HepG2 (cell line): Measurements from ENCODE around the gene PPP2R5E. TPM values are rescaled to one million over a fixed set of nuclear protein-coding genes. Genes with fewer than 3 reads are reported as not detected.
A peak's percentile ranks its signal among the peaks of the same experiment; 100 is the strongest.

Experiments
- ATAC-seq: fragments of 200-7000 bp; cut with Tn5 transposase; 3 replicates; pipeline ENCODE4 v1.9.1; 2020; ENCODE audit warnings: mild to moderate bottlenecking, moderate library complexity
- BruUV-seq: library from RNA; stranded (reverse); fragments of 400-500 nt; replicated peaks from 2 replicates; lab custom pipeline; 2021; lab: Mats Ljungman, UMichigan
- CTCF ChIA-PET: fragments of 300-600 bp; formaldehyde crosslinking; extraction: SDS; loops from one replicate; lab custom pipeline; 2021; ENCODE audit warnings: low total read pairs, inconsistent platforms, low intra/inter-chr PET ratio; lab: Yijun Ruan, JAX
- POLR2A ChIA-PET: fragments of 350-600 bp; sonication (Branson Sonifier 250); formaldehyde crosslinking; loops from one replicate; lab custom pipeline; 2020; ENCODE audit warnings: antibody characterized with exemption, inconsistent platforms; lab: Yijun Ruan, JAX
- DNase-seq: peaks from one replicate; pipeline ENCODE4 v3.0.0-alpha.2; 2015; ENCODE audit warnings: low spot score
- FAIRE-seq: peaks from 3 replicates; lab custom pipeline; 2011; peaks lifted over from hg19 to GRCh38; lab: Jason Lieb, UNC
- H2AFZ ChIP-seq: one replicate; pipeline ENCODE4 v1.6.1; 2011; ENCODE audit warnings: low read length, inconsistent platforms
- H3K27ac ChIP-seq: fragments of 300-600 bp; 3 replicates; pipeline ENCODE4 v1.8.0; 2011; ENCODE audit warnings: mixed run types, mild to moderate bottlenecking, mixed read lengths, low read length, inconsistent platforms; ENCODE audit not compliant: insufficient read depth; ENCODE audit errors: extremely low read length
- H3K27me3 ChIP-seq, 2 experiments: fragments of 200-600 bp in 1 of 2; 2 replicates in 1 of 2; 3 replicates in 1 of 2; pipeline versions ENCODE4 v1.6.0 to v1.8.0; 2011; ENCODE audit warnings: low read length in 2 of 2, mild to moderate bottlenecking in 2 of 2, moderate library complexity in 2 of 2, inconsistent platforms in 1 of 2; ENCODE audit not compliant: insufficient read depth in 2 of 2, control insufficient read depth in 1 of 2
- H3K36me3 ChIP-seq, 2 experiments: fragments of 200-600 bp in 1 of 2; replicated peaks in 1 of 2; 2 replicates in 1 of 2; 3 replicates in 1 of 2; pipeline versions ENCODE4 v1.5.1 to v1.8.0; 2011; ENCODE audit warnings: low read length in 2 of 2, inconsistent platforms in 1 of 2; ENCODE audit not compliant: insufficient read depth in 2 of 2, control insufficient read depth in 1 of 2
- H3K4me1 ChIP-seq: 2 replicates; pipeline ENCODE4 v1.5.1; 2012; ENCODE audit warnings: low read length, inconsistent platforms; ENCODE audit not compliant: insufficient read depth
- H3K4me2 ChIP-seq: 2 replicates; pipeline ENCODE4 v1.6.0; 2011; ENCODE audit warnings: low read depth, low read length, inconsistent platforms
- H3K4me3 ChIP-seq, 3 experiments: fragments of 200-600 bp in 1 of 3; sonication (generic), shearing (Covaris generic) in 1 of 3; replicated peaks in 1 of 3; 2 replicates each; pipeline ENCODE4 v1.5.1; 2011 to 2016; ENCODE audit warnings: low read length in 3 of 3, inconsistent platforms in 2 of 3, low read depth in 2 of 3, mild to moderate bottlenecking in 2 of 3, control low read depth in 1 of 3, mixed read lengths in 1 of 3; ENCODE audit not compliant: insufficient read depth in 1 of 3
- H3K79me2 ChIP-seq: one replicate; pipeline ENCODE4 v1.6.1; 2011; ENCODE audit warnings: low read length, inconsistent platforms; ENCODE audit not compliant: insufficient read depth
- H3K9ac ChIP-seq: 2 replicates; pipeline ENCODE4 v1.6.0; 2011; ENCODE audit warnings: mild to moderate bottlenecking, low read depth, low read length, inconsistent platforms; ENCODE audit not compliant: insufficient read depth
- H3K9me3 ChIP-seq: 2 replicates; pipeline ENCODE4 v1.5.1; 2012; ENCODE audit warnings: mild to moderate bottlenecking, low read length
- H4K20me1 ChIP-seq: 2 replicates; pipeline ENCODE4 v1.6.0; 2011; ENCODE audit warnings: inconsistent platforms, mild to moderate bottlenecking, low read length, moderate library complexity; ENCODE audit not compliant: insufficient read depth
- HMGA1 ChIP-seq: sonication (generic); formaldehyde crosslinking; conservative IDR thresholded peaks from 2 replicates; pipeline ENCODE4 v1.4.0; 2020; ENCODE audit warnings: missing genetic modification reagents
- NFE2 ChIP-seq: sonication (generic); formaldehyde crosslinking; IDR thresholded peaks from 2 replicates; pipeline ENCODE4 v1.4.0; 2020; ENCODE audit warnings: missing genetic modification reagents
- NR1H2 ChIP-seq: sonication (generic); formaldehyde crosslinking; IDR thresholded peaks from 2 replicates; pipeline ENCODE4 v1.8.1; 2022; ENCODE audit warnings: low read depth, missing genetic modification reagents, borderline replicate concordance
- PHF5A ChIP-seq: IDR thresholded peaks from one replicate; pipeline ENCODE4 v1.6.1; 2018; ENCODE audit warnings: low read depth, missing genetic modification reagents; ENCODE audit not compliant: unreplicated experiment
- SPEN ChIP-seq: sonication (generic); formaldehyde crosslinking; IDR thresholded peaks from 2 replicates; pipeline ENCODE4 v1.5.1; 2020; ENCODE audit warnings: low read depth, mild to moderate bottlenecking, missing genetic modification reagents
- TEAD3 ChIP-seq: optimal IDR thresholded peaks from 2 replicates; pipeline ENCODE3; 2016; ENCODE audit warnings: borderline replicate concordance
- in situ Hi-C: cut with HindIII; loops from 2 replicates; pipeline ENCODE4 v1.10.0; 2017; ENCODE audit warnings: low pct_unique_long_range_greater_than_20kb; ENCODE audit not compliant: extremely low pct_ligation_motif_present
- intact Hi-C: fragments of 100-400 bp; cut with micrococcal nuclease; formaldehyde crosslinking; loops from one replicate; pipeline ENCODE4 v1.10.0; 2022; ENCODE audit not compliant: unreplicated experiment
- polyA plus RNA-seq, 8 experiments: library from polyadenylated mRNA; depleted of rRNA in 3 of 8; stranded (reverse) in 7 of 8; unstranded in 1 of 8; fragments of >200 nt; fragmentation: Illumina TruSeq in 4 of 8; extraction: Trizol in 4 of 8; gene quantifications; 2 replicates each; pipeline versions ENCODE4 v1.2.1 to v1.2.3, GENCODE V29; 2011 to 2016; ENCODE audit warnings: low read depth in 4 of 8, missing spikeins in 1 of 8, mixed read lengths in 1 of 8; ENCODE audit not compliant: insufficient read depth in 1 of 8
- total RNA-seq, 5 experiments: library from RNA; depleted of rRNA; stranded (reverse); fragments of >200 nt; fragmentation: Illumina TruSeq; extraction: Trizol; gene quantifications; 2 replicates each; pipeline ENCODE4 v1.2.3, GENCODE V29; 2016; ENCODE audit warnings: low read depth in 1 of 5
- TF ChIP-seq, protein P1 (sequence below): sonication (generic); formaldehyde crosslinking; IDR thresholded peaks from 2 replicates; pipeline ENCODE4 v1.4.0; 2020; ENCODE audit warnings: missing genetic modification reagents

Gene PPP2R5E
- total and polyA plus RNA-seq, 2 of the 13 experiments (the other 11 are each of a cell fraction or from before 2014, with no cell fraction given) = 8.9 to 11.0 TPM

GRCh38 chr14:63371033-63371432 is 172.1 kb downstream of the PPP2R5E start (continued):
- TF ChIP-seq, protein P1, sequence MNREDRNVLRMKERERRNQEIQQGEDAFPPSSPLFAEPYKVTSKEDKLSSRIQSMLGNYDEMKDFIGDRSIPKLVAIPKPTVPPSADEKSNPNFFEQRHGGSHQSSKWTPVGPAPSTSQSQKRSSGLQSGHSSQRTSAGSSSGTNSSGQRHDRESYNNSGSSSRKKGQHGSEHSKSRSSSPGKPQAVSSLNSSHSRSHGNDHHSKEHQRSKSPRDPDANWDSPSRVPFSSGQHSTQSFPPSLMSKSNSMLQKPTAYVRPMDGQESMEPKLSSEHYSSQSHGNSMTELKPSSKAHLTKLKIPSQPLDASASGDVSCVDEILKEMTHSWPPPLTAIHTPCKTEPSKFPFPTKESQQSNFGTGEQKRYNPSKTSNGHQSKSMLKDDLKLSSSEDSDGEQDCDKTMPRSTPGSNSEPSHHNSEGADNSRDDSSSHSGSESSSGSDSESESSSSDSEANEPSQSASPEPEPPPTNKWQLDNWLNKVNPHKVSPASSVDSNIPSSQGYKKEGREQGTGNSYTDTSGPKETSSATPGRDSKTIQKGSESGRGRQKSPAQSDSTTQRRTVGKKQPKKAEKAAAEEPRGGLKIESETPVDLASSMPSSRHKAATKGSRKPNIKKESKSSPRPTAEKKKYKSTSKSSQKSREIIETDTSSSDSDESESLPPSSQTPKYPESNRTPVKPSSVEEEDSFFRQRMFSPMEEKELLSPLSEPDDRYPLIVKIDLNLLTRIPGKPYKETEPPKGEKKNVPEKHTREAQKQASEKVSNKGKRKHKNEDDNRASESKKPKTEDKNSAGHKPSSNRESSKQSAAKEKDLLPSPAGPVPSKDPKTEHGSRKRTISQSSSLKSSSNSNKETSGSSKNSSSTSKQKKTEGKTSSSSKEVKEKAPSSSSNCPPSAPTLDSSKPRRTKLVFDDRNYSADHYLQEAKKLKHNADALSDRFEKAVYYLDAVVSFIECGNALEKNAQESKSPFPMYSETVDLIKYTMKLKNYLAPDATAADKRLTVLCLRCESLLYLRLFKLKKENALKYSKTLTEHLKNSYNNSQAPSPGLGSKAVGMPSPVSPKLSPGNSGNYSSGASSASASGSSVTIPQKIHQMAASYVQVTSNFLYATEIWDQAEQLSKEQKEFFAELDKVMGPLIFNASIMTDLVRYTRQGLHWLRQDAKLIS (CRISPR knock-in tag) = no peak
- TF ChIP-seq HMGA1 (CRISPR knock-in tag) = no peak
- TF ChIP-seq SPEN (CRISPR knock-in tag) = no peak

DNA sequence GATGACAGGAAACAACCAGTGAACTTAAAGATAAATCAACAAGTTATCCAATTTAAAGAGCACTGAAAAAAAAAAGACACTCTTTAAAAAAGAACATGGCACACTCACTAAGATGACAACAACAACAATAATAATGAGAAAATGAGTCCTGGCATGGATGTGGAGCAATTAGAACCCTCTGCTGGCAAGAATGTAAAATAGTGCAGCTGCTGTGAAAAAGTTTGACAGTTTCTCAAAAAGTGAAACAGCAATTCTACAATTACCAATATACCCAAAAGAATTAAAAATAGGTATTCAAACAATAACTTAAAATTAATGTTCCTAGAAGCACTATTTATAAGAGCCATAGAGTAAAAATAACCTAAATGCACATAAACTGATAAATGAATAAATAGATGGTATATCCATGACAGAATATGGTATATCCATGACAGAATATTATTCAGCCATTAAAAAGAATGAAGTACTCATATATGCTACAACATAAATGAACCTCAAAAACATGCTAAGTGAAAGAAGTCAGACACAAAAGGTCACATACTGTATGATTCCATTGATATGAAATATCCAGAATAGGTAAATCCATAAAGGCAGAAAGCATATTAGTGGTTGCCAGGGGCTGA is 175.3 kb downstream of the PPP2R5E start:
- POLR2A ChIA-PET = no interaction called here

More for the DNA sequence above, 175.3 kb downstream of the PPP2R5E start:
- Histone ChIP-seq H3K36me3 (no peaks in the 10 kb centered on the region), H3K27me3 (no peaks in the 10 kb centered on the region), H3K9ac (no peak overlapping the region), H3K9me3 (no peaks in the 10 kb centered on the region), H3K4me2 (no peak overlapping the region), H2AFZ (no peak overlapping the region), H4K20me1 (no peaks in the 10 kb centered on the region), H3K4me3 (no peak overlapping the region), H3K79me2 (no peaks in the 10 kb centered on the region), H3K4me1 (no peaks in the 10 kb centered on the region), H3K27ac (no peak overlapping the region)
- TF ChIP-seq NR1H2 (CRISPR knock-in tag) (no peak), TEAD3 (peak; percentile 25), PHF5A (no peak), NFE2 (CRISPR knock-in tag) (no peak)
- FAIRE-seq (no peak), ATAC-seq (no peak), DNase-seq (no peak)
- CTCF ChIA-PET = no interaction called here
- BruUV-seq = no TSS peak
- in situ Hi-C loops = no loop called here
- intact Hi-C loops = no loop called here
